Measurements from ENCODE around the gene NEURL4. TPM values are rescaled to one million over a fixed set of nuclear protein-coding genes. Genes with fewer than 3 reads are reported as not detected.

Gene NEURL4
- total and polyA plus RNA-seq, 2 donors (not counting 3 experiments of a cell fraction or from before 2014, with no cell fraction given), result 32.0 to 44.9 TPM

- no peaks in the 10 kb centered on the region for H3K9me1 ChIP-seq (replicated peaks; ENCODE audit: control insufficient read depth, extremely low read depth, insufficient read depth, low read length)
- H3K4me3 ChIP-seq (replicated peaks in 1 of 3; ENCODE audit: insufficient read depth in 1 of 3, low read depth in 1 of 3, low read length in 3 of 3), result no peak overlapping the region
- peaks cover 8% of the 10 kb centered on the region for H3K4me1 ChIP-seq (ENCODE audit: control insufficient read depth, extremely low read depth, insufficient read depth, low read length)
- intact Hi-C loops (cut with micrococcal nuclease) (loop anchor here (1.0 to 5.0 kb wide), 5 partner anchors 36 to 233 kb away; partner anchors contain the start of genes PLSCR3 and SENP3), dilution Hi-C loops (cut with MboI; ENCODE audit: extremely low pct_ligation_motif_present, low sequenced_read_pairs) (no loop called here)
- no peaks in the 10 kb centered on the region for H3K9me3 ChIP-seq (replicated peaks; ENCODE audit: control insufficient read depth, insufficient read depth, low read length)
- peak; percentile 76 for FAIRE-seq
- H3K36me3 ChIP-seq (ENCODE audit: control insufficient read depth in 2 of 2, extremely low read depth in 1 of 2, insufficient read depth in 2 of 2, low read length in 2 of 2), result no peaks in the 10 kb centered on the region
- H4K20me1 ChIP-seq (replicated peaks; ENCODE audit: control insufficient read depth, extremely low read depth, insufficient read depth, low read length), result no peaks in the 10 kb centered on the region
- DNase-seq (ENCODE audit: low read depth, low spot score), result peak; percentile 69
- CTCF ChIA-PET, result interaction anchor here (0.6 to 4.0 kb wide), 42 partner anchors 10 to 331 kb away, joined by 3 to 70 read pairs (median 5); partner anchors contain the start of genes CD68, NEURL4, PLSCR3 and POLR2A
- POLR2A ChIA-PET, result no interaction called here
- H3K27ac ChIP-seq (ENCODE audit: insufficient read depth, low read depth, low read length), result no peak overlapping the region
- BruUV-seq (replicated peaks), result no TSS peak
- H2AFZ ChIP-seq (ENCODE audit: low read depth, low read length), result peak overlapping the region; percentile 15
- no peaks in the 10 kb centered on the region for H3K79me2 ChIP-seq (ENCODE audit: control insufficient read depth, insufficient read depth, low read length)
- no peak overlapping the region for H3K4me2 ChIP-seq (ENCODE audit: insufficient read depth, low read length)
- no peak for TF ChIP-seq EZH2 (IDR thresholded peaks at IDR 0.05; ENCODE audit: borderline replicate concordance, low read depth, low read length, severe bottlenecking)
- TF ChIP-seq MAX (IDR thresholded peaks at IDR 0.05; ENCODE audit: insufficient read depth, insufficient read length), result no peak
- TF ChIP-seq GATA2 (IDR thresholded peaks at IDR 0.05; ENCODE audit: insufficient read depth, insufficient read length, low read depth, low read length), result no peak
- TF ChIP-seq POLR2A (IDR thresholded peaks at IDR 0.05; ENCODE audit: low read depth, low read length), result peak; percentile 20
- peak; percentile 38 for TF ChIP-seq POLR2AphosphoS5 (IDR thresholded peaks at IDR 0.05; ENCODE audit: insufficient read depth, low read depth, low read length)
- no peak for TF ChIP-seq FOS (IDR thresholded peaks at IDR 0.05; ENCODE audit: borderline replicate concordance, insufficient read depth, low read length)
- TF ChIP-seq CTCF (IDR thresholded peaks at IDR 0.05; ENCODE audit: extremely low read depth in 1 of 2, insufficient read depth in 1 of 2, low read depth in 1 of 2, low read length in 2 of 2), result peak; percentile 93 to 94
- no peak for TF ChIP-seq MYC (IDR thresholded peaks at IDR 0.05; ENCODE audit: low read depth, low read length)
- TF ChIP-seq JUN (IDR thresholded peaks at IDR 0.05; ENCODE audit: borderline replicate concordance, insufficient read depth, insufficient read length, low read depth), result no peak
- no peaks in the 10 kb centered on the region for H3K27me3 ChIP-seq (ENCODE audit: control insufficient read depth in 2 of 2, insufficient read depth in 2 of 2, low read length in 2 of 2)
- H3K9ac ChIP-seq (replicated peaks; ENCODE audit: extremely low read depth, insufficient read depth, low read length), result no peak overlapping the region
Measured at GRCh38 chr17:7356072-7356549, 27.0 kb upstream of the NEURL4 start.

Measured in endothelial cell of umbilical vein (primary cell).